HEK293 (cell line): ENCODE measurements around the gene NLGN3.

Source experiments
- CTCF ChIA-PET: fragments of 350-600 bp; formaldehyde crosslinking; extraction: SDS; loops from one replicate; lab custom pipeline; 2021; ENCODE audit warnings: antibody characterized with exemption; lab: Yijun Ruan, JAX
- POLR2A ChIA-PET: fragments of 300-600 bp; formaldehyde crosslinking; extraction: SDS; loops from one replicate; lab custom pipeline; 2020; ENCODE audit warnings: antibody characterized with exemption, inconsistent platforms; lab: Yijun Ruan, JAX
- H3K27ac ChIP-seq: fragments of 200-500 bp; sonication (Bioruptor generic); 2 replicates; pipeline ENCODE4 v1.5.1; 2014; ENCODE audit warnings: low read depth, low read length, control low read depth, inconsistent platforms; ENCODE audit errors: extremely low read depth
- H3K36me3 ChIP-seq, 2 experiments: fragments of 200-500 bp in 1 of 2; sonication (Bioruptor generic) in 1 of 2; 1 replicate in 1 of 2; 2 replicates in 1 of 2; pipeline ENCODE4 v1.5.1; 2014 to 2017; ENCODE audit warnings: inconsistent platforms in 2 of 2, low read length in 2 of 2; ENCODE audit not compliant: control insufficient read depth in 2 of 2, insufficient read depth in 1 of 2
- H3K4me1 ChIP-seq: fragments of 200-500 bp; sonication (Bioruptor generic); 2 replicates; pipeline ENCODE4 v1.5.1; 2014; ENCODE audit warnings: mild to moderate bottlenecking, low read length, inconsistent platforms; ENCODE audit not compliant: control insufficient read depth, insufficient read depth
- H3K4me3 ChIP-seq: 2 replicates; pipeline ENCODE4 v1.5.1; 2011; ENCODE audit warnings: low read depth, mild to moderate bottlenecking, control low read depth, low read length, moderate library complexity
- H3K9me3 ChIP-seq: fragments of 200-500 bp; sonication (Bioruptor generic); 2 replicates; pipeline ENCODE4 v1.5.1; 2014; ENCODE audit warnings: low read depth, low read length, inconsistent platforms; ENCODE audit not compliant: control insufficient read depth, insufficient read depth
- AEBP2 ChIP-seq: fragments of 450-650 bp; formaldehyde crosslinking; IDR thresholded peaks from 2 replicates; pipeline ENCODE4 v1.5.1; 2016; ENCODE audit warnings: missing biosample characterization, missing genetic modification characterization, borderline replicate concordance
- PRDM1 ChIP-seq: fragments of 450-650 bp; formaldehyde crosslinking; IDR thresholded peaks from 2 replicates; pipeline ENCODE4; 2016; ENCODE audit warnings: missing biosample characterization, missing genetic modification characterization
- SCRT2 ChIP-seq: fragments of 450-650 bp; formaldehyde crosslinking; IDR thresholded peaks from 2 replicates; pipeline ENCODE4 v1.5.1; 2016; ENCODE audit warnings: missing biosample characterization, missing genetic modification characterization
- WT1 ChIP-seq: fragments of 450-650 bp; formaldehyde crosslinking; IDR thresholded peaks from 2 replicates; pipeline ENCODE4 v1.5.1; 2016; ENCODE audit warnings: missing biosample characterization, missing genetic modification characterization
- ZFP37 ChIP-seq: fragments of 450-650 bp; formaldehyde crosslinking; IDR thresholded peaks from 2 replicates; pipeline ENCODE4 v1.5.1; 2016; ENCODE audit warnings: missing biosample characterization, missing genetic modification characterization
- ZNF10 ChIP-seq: fragments of 450-650 bp; formaldehyde crosslinking; IDR thresholded peaks from 2 replicates; pipeline ENCODE4 v1.5.1; 2017; ENCODE audit warnings: missing biosample characterization, missing genetic modification characterization
- ZNF280D ChIP-seq: fragments of 450-650 bp; formaldehyde crosslinking; IDR thresholded peaks from 2 replicates; pipeline ENCODE4 v1.5.1; 2016; ENCODE audit warnings: missing biosample characterization, missing genetic modification characterization
- ZNF341 ChIP-seq: fragments of 450-650 bp; formaldehyde crosslinking; IDR thresholded peaks from 2 replicates; pipeline ENCODE4; 2016; ENCODE audit warnings: low read depth, missing biosample characterization, missing genetic modification characterization
- ZNF544 ChIP-seq: fragments of 450-650 bp; formaldehyde crosslinking; IDR thresholded peaks from 2 replicates; pipeline ENCODE4 v1.5.0; 2017; ENCODE audit warnings: missing biosample characterization, missing genetic modification characterization
- ZNF664 ChIP-seq: fragments of 450-650 bp; formaldehyde crosslinking; IDR thresholded peaks from 2 replicates; pipeline ENCODE4 v1.5.1; 2016; ENCODE audit warnings: missing biosample characterization, missing genetic modification characterization
- ZNF670 ChIP-seq: fragments of 450-650 bp; formaldehyde crosslinking; IDR thresholded peaks from 2 replicates; pipeline ENCODE4 v1.5.1; 2016; ENCODE audit warnings: missing biosample characterization, missing genetic modification characterization, low read depth
- ZNF747 ChIP-seq: fragments of 450-650 bp; formaldehyde crosslinking; IDR thresholded peaks from 2 replicates; pipeline ENCODE4 v1.5.1; 2016; ENCODE audit warnings: missing biosample characterization, missing genetic modification characterization
- ZSCAN5A ChIP-seq: fragments of 450-650 bp; formaldehyde crosslinking; IDR thresholded peaks from 2 replicates; pipeline ENCODE4 v1.5.1; 2016; ENCODE audit warnings: missing biosample characterization, missing genetic modification characterization
- TF ChIP-seq, protein P1 (sequence below): fragments of 450-650 bp; IDR thresholded peaks from 2 replicates; pipeline ENCODE4 v1.5.1; 2018; ENCODE audit warnings: missing biosample characterization, mild to moderate bottlenecking, missing genetic modification characterization
- TF ChIP-seq, protein P2 (sequence below): fragments of 450-650 bp; formaldehyde crosslinking; IDR thresholded peaks from 2 replicates; pipeline ENCODE4 v1.5.1; 2016; ENCODE audit warnings: missing biosample characterization, missing genetic modification characterization

NLGN3 gene

GRCh38 chrX:71191248-71191647, 46.6 kb downstream of the NLGN3 start (continued):
- TF ChIP-seq, protein P1, sequence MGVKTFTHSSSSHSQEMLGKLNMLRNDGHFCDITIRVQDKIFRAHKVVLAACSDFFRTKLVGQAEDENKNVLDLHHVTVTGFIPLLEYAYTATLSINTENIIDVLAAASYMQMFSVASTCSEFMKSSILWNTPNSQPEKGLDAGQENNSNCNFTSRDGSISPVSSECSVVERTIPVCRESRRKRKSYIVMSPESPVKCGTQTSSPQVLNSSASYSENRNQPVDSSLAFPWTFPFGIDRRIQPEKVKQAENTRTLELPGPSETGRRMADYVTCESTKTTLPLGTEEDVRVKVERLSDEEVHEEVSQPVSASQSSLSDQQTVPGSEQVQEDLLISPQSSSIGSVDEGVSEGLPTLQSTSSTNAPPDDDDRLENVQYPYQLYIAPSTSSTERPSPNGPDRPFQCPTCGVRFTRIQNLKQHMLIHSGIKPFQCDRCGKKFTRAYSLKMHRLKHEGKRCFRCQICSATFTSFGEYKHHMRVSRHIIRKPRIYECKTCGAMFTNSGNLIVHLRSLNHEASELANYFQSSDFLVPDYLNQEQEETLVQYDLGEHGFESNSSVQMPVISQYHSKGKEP (tag by site-specific recombination): no peak
- no peak for TF ChIP-seq WT1

DNA sequence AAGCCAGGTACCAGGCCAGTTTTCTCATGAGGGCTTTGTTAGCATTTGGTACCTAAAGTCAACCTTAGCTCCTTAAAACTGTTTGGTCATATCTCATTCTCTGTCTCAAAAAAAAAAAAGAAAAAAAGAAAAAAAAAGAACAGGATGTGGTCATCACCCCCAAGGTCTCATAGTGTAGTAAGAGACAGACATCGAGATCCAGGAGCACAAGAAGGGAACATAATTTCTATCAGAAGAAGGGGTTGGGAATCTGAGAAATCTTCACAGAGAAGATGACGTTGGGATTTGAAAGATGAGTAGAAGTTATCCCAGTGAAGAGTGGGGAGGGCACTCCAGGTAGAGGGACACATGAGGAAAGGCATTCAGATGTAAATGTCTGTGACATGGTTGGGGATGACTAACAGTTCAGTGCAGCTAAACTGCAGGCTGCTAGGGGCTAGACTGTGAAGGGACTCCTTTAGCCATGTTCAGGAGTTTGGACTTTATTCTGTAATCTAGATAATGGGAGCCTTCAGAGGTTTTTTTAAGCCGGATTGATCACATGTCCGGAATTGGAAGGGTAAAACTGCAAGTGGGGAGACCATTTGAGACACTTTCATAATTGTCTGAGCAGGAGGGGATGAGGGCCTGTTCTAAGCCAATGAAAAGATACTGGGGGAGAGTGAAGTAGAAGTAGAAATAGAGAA, 51.5 kb downstream of the NLGN3 start:
- ChIA-PET CTCF (no interaction called here), POLR2A (interaction anchor here (0.6 kb wide), 1 partner anchor 49 kb away, joined by 5 read pairs; no protein-coding TSS in a partner anchor)
- Histone ChIP-seq H3K4me1 (no peaks in the 10 kb centered on the region), H3K36me3 (no peaks in the 10 kb centered on the region), H3K9me3 (no peaks in the 10 kb centered on the region; the same call in 1 of the 2 replicates), H3K27ac (no peak overlapping the region), H3K4me3 (no peak overlapping the region)
- TF ChIP-seq ZNF670 (no peak), ZNF747 (tag by site-specific recombination) (no peak), AEBP2 (tag by site-specific recombination) (no peak)
- TF ChIP-seq, protein P2, sequence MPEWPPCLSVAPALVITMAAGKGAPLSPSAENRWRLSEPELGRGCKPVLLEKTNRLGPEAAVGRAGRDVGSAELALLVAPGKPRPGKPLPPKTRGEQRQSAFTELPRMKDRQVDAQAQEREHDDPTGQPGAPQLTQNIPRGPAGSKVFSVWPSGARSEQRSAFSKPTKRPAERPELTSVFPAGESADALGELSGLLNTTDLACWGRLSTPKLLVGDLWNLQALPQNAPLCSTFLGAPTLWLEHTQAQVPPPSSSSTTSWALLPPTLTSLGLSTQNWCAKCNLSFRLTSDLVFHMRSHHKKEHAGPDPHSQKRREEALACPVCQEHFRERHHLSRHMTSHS: no peak

DNA sequence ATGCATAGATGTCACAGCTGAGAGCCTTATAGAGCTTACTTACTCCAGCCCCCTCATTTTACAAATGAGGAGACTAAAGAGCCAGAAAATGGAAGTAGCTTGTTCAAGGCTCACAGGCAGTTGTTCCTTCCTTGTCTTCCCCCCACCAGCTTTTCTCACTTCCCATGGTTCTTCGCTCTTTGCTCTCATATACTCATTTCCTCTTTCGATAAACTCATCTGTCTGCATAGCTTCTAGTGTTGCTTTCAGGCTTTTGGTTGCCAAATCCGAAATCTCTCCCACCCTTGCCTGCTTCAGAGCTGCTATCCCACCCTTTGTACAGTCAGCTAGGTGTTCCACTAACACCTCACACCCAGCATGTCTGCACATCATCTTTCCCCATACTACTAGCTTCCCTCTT, 53.4 kb downstream of the NLGN3 start:
- TF ChIP-seq ZNF664: no peak
- TF ChIP-seq ZSCAN5A (tag by site-specific recombination): no peak
- TF ChIP-seq ZFP37: no peak
- no peak for TF ChIP-seq SCRT2 (tag by site-specific recombination)
- TF ChIP-seq ZNF10 (tag by site-specific recombination): no peak
- TF ChIP-seq ZNF341 (tag by site-specific recombination): no peak
- TF ChIP-seq ZNF544: no peak
- no peak for TF ChIP-seq PRDM1 (tag by site-specific recombination)
- no peak for TF ChIP-seq ZNF280D (tag by site-specific recombination)
- TF ChIP-seq, all 188 proteins: peak for 0
- Histone ChIP-seq H3K9me3 (no peaks in the 10 kb centered on the region; the same call in none of the 2 replicates), H3K4me3 (no peak overlapping the region), H3K27ac (no peak overlapping the region), H3K36me3 (no peaks in the 10 kb centered on the region), H3K4me1 (no peaks in the 10 kb centered on the region)
- CTCF ChIA-PET: interaction anchor here (1.7 kb wide), 1 partner anchor 67 kb away, joined by 4 read pairs; no protein-coding TSS in a partner anchor
- POLR2A ChIA-PET: no interaction called here
